HG03095 (cell line): ENCODE measurements around the gene CCDC6.
"Not testable (repeated sequence)": the region's sequence is repeated elsewhere in the genome, so short reads cannot be mapped to it uniquely, and the experiment has no call there.

Experiments used
- ATAC-seq: cut with Tn5 transposase; IDR thresholded peaks from one replicate; pipeline ENCODE4 v1.9.1; 2021; ENCODE audit warnings: moderate library complexity; ENCODE audit not compliant: unreplicated experiment

The CCDC6 gene

DNA sequence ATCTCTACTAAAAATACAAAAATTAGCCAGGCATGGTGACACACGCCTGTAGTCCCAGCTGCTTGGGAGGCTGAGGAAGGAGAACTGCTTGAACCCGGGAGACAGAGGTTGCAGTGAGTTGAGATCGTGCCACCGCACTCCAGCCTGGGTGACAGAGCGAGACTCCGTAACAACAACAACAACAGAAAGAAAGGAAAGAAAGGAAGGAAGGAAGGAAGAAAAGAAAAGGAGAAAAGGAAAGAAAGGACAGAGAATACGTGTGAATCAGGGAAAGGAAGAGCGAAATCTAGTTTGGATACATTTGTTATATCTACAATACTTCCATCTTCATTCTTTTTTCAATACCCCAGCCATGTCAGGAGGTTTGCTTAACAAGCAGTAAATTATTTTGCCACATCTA is 21.5 kb downstream of the CCDC6 start:
- not testable (repeated sequence) for ATAC-seq

GRCh38 chr10:59881640-59882039 is 24.7 kb downstream of the CCDC6 start:
- ATAC-seq, result no peak

DNA sequence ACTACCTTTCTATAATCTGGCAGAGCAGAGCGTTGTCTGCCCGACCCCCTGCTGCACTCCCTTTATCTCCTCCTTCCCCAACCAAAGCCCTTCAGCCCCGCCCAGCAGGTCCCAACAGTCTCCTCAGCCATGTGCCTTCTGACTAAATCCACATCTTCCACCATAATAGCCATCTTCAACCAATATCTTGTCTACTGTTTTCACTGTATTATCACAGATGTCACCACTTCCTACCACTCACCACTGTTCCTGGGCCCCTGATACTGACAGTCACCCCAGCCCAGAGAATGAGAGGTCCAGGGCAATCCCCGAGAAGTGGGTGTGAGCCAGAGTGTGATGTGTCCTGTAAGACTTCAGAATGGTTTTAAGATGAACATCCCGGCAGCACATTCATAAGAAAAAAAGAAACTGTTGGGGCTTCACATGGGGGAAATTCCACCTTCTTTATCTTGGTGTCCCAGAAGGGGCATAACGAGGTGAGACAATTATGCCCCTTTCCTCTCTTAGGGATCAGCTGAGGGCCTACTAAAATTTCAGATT is 25.3 kb downstream of the CCDC6 start:
- peak; percentile 68 for ATAC-seq

- no peak for ATAC-seq
These were observed 26.2 kb downstream of the CCDC6 start for GRCh38 chr10:59880019-59880717.

DNA sequence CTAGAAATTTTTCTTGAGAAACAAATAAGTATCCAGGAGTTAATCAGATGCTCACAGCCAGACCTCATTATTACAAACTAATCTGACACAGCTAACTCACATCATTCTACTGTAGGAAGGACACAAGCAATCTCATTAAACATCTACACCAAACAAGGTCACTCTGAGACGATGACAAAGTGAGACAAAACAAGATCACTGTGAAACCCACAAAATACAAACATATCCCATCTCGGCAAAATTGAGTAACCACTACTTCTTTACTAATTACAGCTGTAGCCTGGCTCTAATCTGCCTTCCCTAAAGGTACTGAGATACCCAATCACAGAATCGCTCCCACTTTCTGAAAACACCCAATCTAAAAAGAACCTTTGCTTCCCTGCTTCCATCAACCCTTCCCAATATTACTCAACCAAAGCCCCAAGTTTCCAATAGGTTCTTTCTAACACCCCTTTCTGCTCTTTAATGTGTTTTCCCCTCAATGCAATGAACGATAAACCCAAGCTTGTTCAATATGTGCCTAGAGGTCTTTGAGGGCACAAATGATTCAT is 26.9 kb downstream of the CCDC6 start:
- ATAC-seq, result peak; percentile 44

GRCh38 chr10:59878915-59879314 is 27.4 kb downstream of the CCDC6 start:
- no peak for ATAC-seq

DNA sequence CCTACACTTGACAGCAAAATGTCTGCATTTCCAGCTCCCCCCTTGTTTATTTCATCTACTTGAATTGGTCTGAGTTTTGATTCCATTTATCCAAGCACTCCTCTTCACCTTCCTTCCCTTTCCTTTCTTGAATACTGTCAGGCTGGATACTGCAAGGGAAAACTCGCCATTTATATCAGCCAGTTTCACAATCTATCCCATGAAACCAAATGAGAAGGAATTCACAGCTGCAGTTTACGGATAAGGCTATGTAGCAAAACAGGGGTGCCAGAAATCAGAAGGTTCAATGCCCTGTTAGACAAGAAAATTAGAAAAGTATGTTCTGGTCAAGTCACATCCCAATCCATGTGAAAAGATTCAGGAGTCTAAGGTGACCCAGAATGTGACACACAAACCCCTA is 28.1 kb downstream of the CCDC6 start:
- no peak for ATAC-seq

DNA sequence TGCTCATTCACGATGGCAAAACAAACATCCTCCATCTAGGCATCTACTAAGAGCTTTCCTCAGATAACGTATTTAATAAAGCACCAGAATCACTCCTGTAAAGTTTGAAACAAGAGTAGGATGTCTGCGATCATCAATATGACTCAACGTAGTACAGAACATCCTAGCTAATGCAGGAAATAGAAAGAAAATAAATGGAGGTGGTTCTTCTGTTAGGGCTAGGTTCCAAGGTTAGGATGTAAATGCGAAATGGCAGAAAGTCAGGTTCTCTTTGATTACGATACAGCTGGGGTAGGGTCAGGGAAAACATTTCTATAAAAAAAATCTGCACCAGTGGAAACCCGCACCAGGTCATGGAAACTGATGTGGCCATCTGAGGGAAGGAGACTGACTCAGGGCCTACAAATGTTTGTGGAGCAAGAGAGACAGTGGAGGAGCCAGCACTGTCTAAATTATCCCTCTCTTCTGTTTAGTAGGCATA is 29.1 kb downstream of the CCDC6 start:
- no peak for ATAC-seq

DNA sequence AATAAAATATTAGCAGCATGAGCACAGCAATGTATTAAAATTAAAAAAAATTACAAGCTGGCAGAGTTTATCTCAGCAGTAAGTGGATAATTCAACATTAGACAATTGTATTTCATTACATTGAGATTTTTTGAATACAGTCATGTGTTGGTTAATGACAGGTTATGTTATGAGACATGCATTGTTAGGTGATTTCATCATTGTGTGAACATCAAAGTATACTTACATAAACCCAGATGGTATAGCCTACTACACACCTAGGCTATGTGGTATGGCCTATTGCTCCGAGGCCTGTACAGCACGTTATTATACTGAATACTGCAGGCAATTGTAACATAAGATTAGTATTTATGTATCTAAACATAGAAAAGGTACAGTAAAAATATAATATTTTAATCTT is 29.7 kb downstream of the CCDC6 start:
- ATAC-seq, result no peak

DNA sequence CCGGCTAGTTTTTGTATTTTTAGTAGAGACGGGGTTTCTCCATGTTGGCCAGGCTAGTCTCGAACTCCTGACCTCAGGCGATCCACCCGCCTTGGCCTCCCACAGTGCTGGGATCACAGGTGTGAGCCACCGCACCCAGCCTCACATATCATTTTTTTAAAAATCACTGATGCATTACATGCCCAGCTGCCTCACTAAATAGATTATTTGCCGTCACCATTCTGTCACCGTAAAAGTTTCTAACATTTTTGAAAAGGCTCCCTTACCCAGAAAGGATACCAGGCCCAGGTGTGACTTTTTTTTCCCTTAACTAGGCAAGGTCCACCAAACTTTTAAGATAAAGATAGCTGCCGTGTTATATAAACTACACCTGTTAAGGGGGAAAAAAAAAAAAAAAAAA is 30.1 kb downstream of the CCDC6 start:
- ATAC-seq, result not testable (repeated sequence)

DNA sequence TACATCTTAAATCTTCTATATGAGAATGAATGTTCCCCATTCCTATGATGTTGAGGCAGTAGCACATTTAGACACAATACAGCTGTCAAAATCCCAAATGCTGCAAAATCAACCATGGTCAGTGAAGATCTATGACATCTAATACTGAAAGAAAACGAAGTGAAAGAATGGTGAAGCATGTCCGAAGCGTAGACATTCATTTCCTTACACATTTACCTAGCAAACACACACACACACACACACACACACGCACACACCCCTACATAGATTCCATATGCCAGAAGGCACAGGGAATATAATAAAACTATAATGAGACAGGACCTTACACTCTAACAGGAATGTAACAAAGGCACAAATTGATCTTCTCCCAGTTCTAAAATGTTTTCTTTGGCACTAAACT is 32.5 kb downstream of the CCDC6 start:
- peak; percentile 67 for ATAC-seq

DNA sequence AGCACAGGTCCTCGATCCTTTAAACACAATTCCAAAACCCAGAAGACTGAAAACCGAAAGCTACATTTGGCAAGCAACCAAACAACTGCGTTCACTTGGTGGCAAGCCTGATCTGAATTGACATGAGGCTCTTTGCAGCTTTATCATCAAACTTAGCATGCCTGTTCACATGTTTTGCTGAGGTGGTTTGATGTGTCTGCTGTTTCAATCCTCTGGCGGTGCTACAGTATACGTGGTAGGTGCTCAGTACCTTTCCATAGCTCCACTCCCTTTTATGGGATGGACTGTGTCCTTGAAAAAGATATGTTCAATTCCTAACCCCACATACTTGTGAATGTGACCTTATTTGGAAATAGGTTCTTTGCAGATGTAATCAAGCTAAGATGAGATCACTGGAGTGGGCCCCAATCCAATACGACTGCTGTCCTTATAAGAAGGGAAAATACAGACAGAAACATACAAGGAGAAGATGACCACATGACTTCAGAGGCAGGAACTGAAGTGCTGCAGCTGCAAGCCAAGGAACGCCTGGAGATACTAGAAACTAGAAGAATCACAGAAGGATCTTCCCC is 33.4 kb downstream of the CCDC6 start:
- no peak for ATAC-seq

GRCh38 chr10:59870152-59870551 is 36.2 kb downstream of the CCDC6 start:
- no peak for ATAC-seq

DNA sequence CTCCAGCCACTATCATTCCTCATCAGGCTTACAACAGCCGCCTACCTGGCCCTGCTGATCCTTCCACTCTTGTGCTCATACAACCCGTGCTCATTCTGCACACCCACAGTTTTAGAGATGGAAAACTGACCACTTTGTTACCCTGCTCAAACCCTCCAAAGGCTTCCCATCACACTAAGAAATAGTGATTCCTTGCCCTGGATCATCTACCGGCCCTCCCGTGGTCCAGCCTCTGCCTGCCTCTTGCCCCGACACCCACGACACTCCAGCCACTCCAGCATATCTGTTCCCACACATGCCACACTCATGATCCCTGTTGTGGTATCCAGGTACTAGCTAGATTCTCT is 36.8 kb downstream of the CCDC6 start:
- ATAC-seq, result no peak

- ATAC-seq, result no peak
These were observed 37.4 kb downstream of the CCDC6 start for GRCh38 chr10:59868696-59869593.

DNA sequence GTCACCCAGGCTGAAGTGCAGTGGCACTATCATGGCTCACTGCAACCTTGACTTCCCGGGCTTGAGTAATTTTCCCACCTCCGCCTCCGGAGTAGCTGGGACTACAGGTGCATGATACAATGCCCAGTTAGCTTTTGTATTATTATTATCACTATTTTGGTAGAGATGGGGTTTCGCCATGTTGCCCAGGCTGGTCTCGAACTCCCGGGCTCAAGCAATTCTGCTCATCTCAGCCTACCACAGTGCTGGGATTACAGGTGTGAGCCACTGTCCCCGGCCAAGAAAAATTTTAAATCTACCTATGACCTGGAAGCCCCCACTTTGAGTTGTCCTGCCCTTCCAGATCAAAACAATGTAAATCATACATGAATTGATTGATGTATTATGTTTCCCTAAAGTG is 38.8 kb downstream of the CCDC6 start:
- no peak for ATAC-seq

DNA sequence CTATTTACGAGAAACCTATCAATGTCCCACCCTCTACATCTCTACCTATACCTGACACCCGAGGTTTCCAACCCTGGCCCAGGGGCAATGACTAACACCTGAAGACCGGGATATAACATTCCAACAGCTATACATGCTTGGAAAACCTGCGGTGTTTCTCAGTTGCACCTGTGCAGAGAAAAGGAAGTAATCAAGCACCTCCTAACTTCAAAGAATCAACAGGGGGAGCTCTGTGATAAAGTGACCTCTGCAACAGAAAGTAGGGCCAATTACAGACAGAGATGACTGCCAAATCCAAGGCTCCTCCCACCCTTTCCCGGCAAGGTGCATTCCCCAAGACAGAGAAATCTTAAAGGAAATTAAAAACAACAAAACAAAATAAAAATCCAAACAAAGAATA is 41.3 kb downstream of the CCDC6 start:
- ATAC-seq, result peak; percentile 85

DNA sequence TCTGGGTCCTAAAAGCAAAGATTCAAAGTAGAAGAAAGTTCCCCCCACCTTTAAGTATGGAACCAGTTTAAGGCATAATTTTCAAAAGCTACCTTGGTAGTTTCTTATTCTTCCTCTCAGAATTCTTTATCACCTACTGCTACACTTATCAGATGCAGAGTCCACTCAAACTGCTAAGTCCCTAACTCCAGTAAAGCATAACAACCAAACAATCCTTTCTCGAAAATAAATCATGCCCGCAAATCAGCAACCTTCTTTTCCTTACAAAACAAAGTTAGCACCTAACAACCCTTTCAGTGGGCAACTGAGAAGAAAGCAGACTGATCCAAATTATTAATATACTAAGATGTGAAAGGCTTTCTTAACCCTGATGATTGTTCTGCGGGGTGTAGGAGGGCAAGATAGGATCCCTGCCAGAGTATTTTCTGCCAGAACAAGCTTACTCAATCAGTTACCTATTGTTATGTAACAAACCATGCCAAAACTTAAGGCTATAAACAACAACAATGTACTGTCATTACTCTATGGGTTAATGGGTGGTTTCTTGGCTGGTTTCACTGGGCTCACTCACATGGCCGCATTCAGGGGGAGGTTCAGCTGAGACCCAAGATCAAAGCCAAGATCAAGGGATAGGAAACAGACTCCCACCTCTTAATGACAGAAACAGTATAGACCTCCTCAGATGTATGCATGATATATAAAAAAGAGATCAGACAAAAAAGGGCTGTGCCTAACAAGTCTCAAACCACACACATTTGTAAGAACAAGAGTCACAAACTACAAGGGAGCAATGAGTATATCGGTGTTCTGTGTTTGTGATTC is 42.0 kb downstream of the CCDC6 start:
- ATAC-seq, result no peak

- ATAC-seq, result no peak
These were observed 46.8 kb downstream of the CCDC6 start for GRCh38 chr10:59859570-59859969.

DNA sequence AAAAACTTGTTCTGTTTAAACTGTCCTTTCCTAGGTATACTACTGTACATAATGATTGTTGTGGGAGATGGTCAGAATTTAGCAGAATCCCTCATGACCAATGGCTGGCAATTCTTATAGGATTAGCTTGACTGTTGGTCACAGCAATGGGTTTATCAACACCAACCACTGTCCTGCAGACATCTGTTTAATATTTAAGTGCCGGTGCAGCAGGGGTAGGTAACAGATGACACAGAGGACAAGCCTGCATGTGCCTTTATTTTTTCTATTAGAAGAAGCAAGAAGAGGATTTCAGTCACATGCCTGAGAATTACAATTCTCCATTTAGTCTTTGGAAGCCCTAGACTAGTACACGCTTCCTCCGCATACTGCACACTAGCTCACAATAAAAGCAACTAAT is 48.4 kb downstream of the CCDC6 start:
- ATAC-seq, result no peak
